H1 (cell line): Measurements from ENCODE around the gene SMAD6. TPM values are rescaled to one million over a fixed set of nuclear protein-coding genes. Genes with fewer than 3 reads are reported as not detected.

Experiments used
- CTCF ChIA-PET: fragments of 300-600 bp; sonication (Branson Sonifier 250); formaldehyde crosslinking; loops from one replicate; lab custom pipeline; 2021; ENCODE audit not compliant: partially characterized antibody; lab: Charles Lee
- POLR2A ChIA-PET: fragments of 300-600 bp; sonication (Branson Sonifier 250); formaldehyde crosslinking; loops from one replicate; lab custom pipeline; 2021; ENCODE audit warnings: inconsistent platforms; ENCODE audit not compliant: partially characterized antibody; lab: Charles Lee
- DNase-seq, 2 experiments: peaks; one replicate each; pipeline versions ENCODE4 v3.0.0 to v3.0.0-alpha.2; 2010 to 2022; ENCODE audit warnings: low spot score in 2 of 2, low read depth in 1 of 2, mixed read lengths in 1 of 2
- FAIRE-seq: peaks from 2 replicates; lab custom pipeline; 2011; peaks lifted over from hg19 to GRCh38; lab: Jason Lieb, UNC
- H2AFZ ChIP-seq: 2 replicates; pipeline ENCODE4 v1.8.1; 2012; ENCODE audit warnings: low read length, inconsistent platforms
- H2AK5ac ChIP-seq: 2 replicates; pipeline ENCODE4 v1.6.1; 2013; ENCODE audit warnings: low read depth, low read length
- H2BK120ac ChIP-seq: replicated peaks from 2 replicates; pipeline ENCODE3; 2013; ENCODE audit warnings: low read depth, low read length, inconsistent platforms
- H2BK12ac ChIP-seq: 2 replicates; pipeline ENCODE4 v1.6.1; 2013; ENCODE audit warnings: low read depth, low read length
- H2BK15ac ChIP-seq: 2 replicates; pipeline ENCODE4 v1.6.1; 2013; ENCODE audit warnings: low read length
- H2BK20ac ChIP-seq: 2 replicates; pipeline ENCODE4 v1.6.1; 2013; ENCODE audit warnings: low read length
- H2BK5ac ChIP-seq: 2 replicates; pipeline ENCODE4 v1.6.1; 2013; ENCODE audit warnings: low read depth, low read length
- H3K14ac ChIP-seq: 2 replicates; pipeline ENCODE4 v1.6.1; 2013; ENCODE audit warnings: inconsistent platforms; ENCODE audit not compliant: insufficient read length
- H3K18ac ChIP-seq: 2 replicates; pipeline ENCODE4 v1.6.1; 2013; ENCODE audit warnings: low read length; ENCODE audit errors: extremely low read depth
- H3K23ac ChIP-seq: 2 replicates; pipeline ENCODE4 v1.6.1; 2013; ENCODE audit warnings: inconsistent platforms; ENCODE audit not compliant: insufficient read length
- H3K23me2 ChIP-seq: 2 replicates; pipeline ENCODE4 v1.6.1; 2013; ENCODE audit warnings: low read depth, low read length
- H3K27ac ChIP-seq: 2 replicates; pipeline ENCODE4 v1.6.1; 2011; ENCODE audit warnings: low read depth, low read length, inconsistent platforms
- H3K27me3 ChIP-seq, 4 experiments: replicated peaks in 1 of 4; 1 replicate in 1 of 4; 2 replicates in 3 of 4; pipeline versions ENCODE4 v1.6.1 to v1.8.1; 2011 to 2013; ENCODE audit warnings: low read length in 3 of 4, mild to moderate bottlenecking in 3 of 4, inconsistent platforms in 2 of 4, mixed read lengths in 2 of 4, moderate library complexity in 1 of 4; ENCODE audit not compliant: control insufficient read depth in 3 of 4, insufficient read depth in 3 of 4; ENCODE audit errors: extremely low read depth in 1 of 4
- H3K36me3 ChIP-seq, 4 experiments: 2 replicates each; pipeline versions ENCODE4 v1.6.1 to v1.8.1; 2011 to 2013; ENCODE audit warnings: mild to moderate bottlenecking in 4 of 4, low read length in 3 of 4, moderate library complexity in 2 of 4, control low read depth in 1 of 4, inconsistent platforms in 1 of 4; ENCODE audit not compliant: insufficient read depth in 4 of 4, control insufficient read depth in 2 of 4
- H3K4ac ChIP-seq: replicated peaks from 2 replicates; pipeline ENCODE3; 2013; ENCODE audit warnings: low read length, low read depth, mixed read lengths, inconsistent platforms; ENCODE audit not compliant: insufficient read length
- H3K4me1 ChIP-seq, 4 experiments: replicated peaks in 1 of 4; 1 replicate in 1 of 4; 2 replicates in 3 of 4; pipeline versions ENCODE4 v1.6.1 to v1.8.1; 2011 to 2013; ENCODE audit warnings: low read length in 3 of 4, inconsistent platforms in 2 of 4, mixed read lengths in 1 of 4; ENCODE audit not compliant: insufficient read depth in 4 of 4, control insufficient read depth in 3 of 4
- H3K4me2 ChIP-seq, 2 experiments: 2 replicates each; pipeline versions ENCODE4 v1.6.1 to v1.8.1; 2011 to 2013; ENCODE audit warnings: low read depth in 2 of 2, low read length in 2 of 2, control low read depth in 1 of 2, inconsistent platforms in 1 of 2, mild to moderate bottlenecking in 1 of 2; ENCODE audit not compliant: insufficient read depth in 1 of 2
- H3K4me3 ChIP-seq, 4 experiments: fragments of 200-600, 300-600 bp in 1 of 4; sonication (generic), shearing (Covaris generic), sonication (Bioruptor Twin) in 1 of 4; 2 replicates each; pipeline versions ENCODE4 v1.5.1 to v1.8.1; 2011 to 2016; ENCODE audit warnings: low read length in 4 of 4, low read depth in 3 of 4, control low read depth in 2 of 4, inconsistent platforms in 2 of 4, mild to moderate bottlenecking in 2 of 4, mixed read lengths in 1 of 4, moderate library complexity in 1 of 4; ENCODE audit not compliant: insufficient read depth in 2 of 4; ENCODE audit errors: extremely low read depth in 1 of 4
- H3K56ac ChIP-seq: replicated peaks from 2 replicates; pipeline ENCODE3; 2013; ENCODE audit warnings: low read depth, mild to moderate bottlenecking, mixed read lengths, low read length, inconsistent platforms; ENCODE audit not compliant: insufficient read length
- H3K79me1 ChIP-seq: 2 replicates; pipeline ENCODE4 v1.6.1; 2013; ENCODE audit warnings: low read depth, low read length, control low read depth
- H3K79me2 ChIP-seq, 2 experiments: 2 replicates each; pipeline versions ENCODE4 v1.6.1 to v1.8.1; 2012 to 2013; ENCODE audit warnings: low read length in 2 of 2, mild to moderate bottlenecking in 2 of 2, inconsistent platforms in 1 of 2; ENCODE audit not compliant: insufficient read depth in 2 of 2, control insufficient read depth in 1 of 2
- H3K9ac ChIP-seq, 4 experiments: replicated peaks in 1 of 4; 1 replicate in 1 of 4; 2 replicates in 3 of 4; pipeline versions ENCODE4 v1.6.1 to v1.8.1; 2011 to 2013; ENCODE audit warnings: low read depth in 3 of 4, low read length in 3 of 4, control low read depth in 2 of 4, mild to moderate bottlenecking in 2 of 4, moderate library complexity in 2 of 4, inconsistent platforms in 1 of 4; ENCODE audit errors: extremely low read depth in 1 of 4
- H3K9me3 ChIP-seq, 2 experiments: 2 replicates each; pipeline versions ENCODE4 v1.6.1 to v1.8.1; 2012 to 2013; ENCODE audit warnings: mild to moderate bottlenecking in 2 of 2, moderate library complexity in 2 of 2, control low read depth in 1 of 2, inconsistent platforms in 1 of 2, low read depth in 1 of 2, low read length in 1 of 2, mixed read lengths in 1 of 2; ENCODE audit not compliant: insufficient read depth in 2 of 2
- H4K20me1 ChIP-seq, 2 experiments: replicated peaks in 1 of 2; 2 replicates each; pipeline versions ENCODE3 to v1.8.1; 2011 to 2013; ENCODE audit warnings: inconsistent platforms in 2 of 2, low read length in 2 of 2, mild to moderate bottlenecking in 1 of 2; ENCODE audit not compliant: insufficient read depth in 2 of 2, control insufficient read depth in 1 of 2
- H4K5ac ChIP-seq: 2 replicates; pipeline ENCODE4 v1.6.1; 2013; ENCODE audit warnings: low read length, low read depth, mixed read lengths, inconsistent platforms; ENCODE audit not compliant: insufficient read length
- H4K8ac ChIP-seq: 2 replicates; pipeline ENCODE4 v1.8.0; 2013; ENCODE audit warnings: mild to moderate bottlenecking, moderate library complexity, low read length, inconsistent platforms; ENCODE audit not compliant: insufficient read depth; ENCODE audit errors: extremely low read depth
- H4K91ac ChIP-seq: replicated peaks from 2 replicates; pipeline ENCODE3; 2013; ENCODE audit warnings: low read length, mixed read lengths, inconsistent platforms; ENCODE audit not compliant: insufficient read length
- ASH2L ChIP-seq: fragments of 200-600, 300-600 bp; sonication (generic); IDR thresholded peaks from one replicate; pipeline ENCODE4 v1.7.1; 2017; ENCODE audit warnings: low read length
- BRCA1 ChIP-seq: IDR thresholded peaks from 2 replicates; pipeline ENCODE4 v1.6.1; 2012; ENCODE audit warnings: low read depth, low read length, improper control_type of control experiment
- CEBPB ChIP-seq: IDR thresholded peaks from 2 replicates; pipeline ENCODE4 v1.6.1; 2012; ENCODE audit warnings: low read depth, low read length
- CTBP2 ChIP-seq: IDR thresholded peaks from 2 replicates; pipeline ENCODE4 v1.7.0; 2011; ENCODE audit warnings: borderline replicate concordance, mild to moderate bottlenecking, moderate library complexity, mixed read lengths, low read length; ENCODE audit not compliant: insufficient read depth, insufficient read length
- JUN ChIP-seq: IDR thresholded peaks from 2 replicates; pipeline ENCODE4 v1.6.1; 2011; ENCODE audit warnings: low read depth, mild to moderate bottlenecking, improper control_type of control experiment, low read length
- POLR2A ChIP-seq, 2 experiments: IDR thresholded peaks; 1 replicate in 1 of 2; 2 replicates in 1 of 2; pipeline ENCODE4 v1.6.1; 2011; ENCODE audit warnings: low read depth in 2 of 2, low read length in 2 of 2, mild to moderate bottlenecking in 2 of 2; ENCODE audit errors: control extremely low read depth in 1 of 2
- RAD21 ChIP-seq, 2 experiments: IDR thresholded peaks in 1 of 2; conservative IDR thresholded peaks in 1 of 2; 2 replicates each; pipeline ENCODE4 v1.6.1; 2011; ENCODE audit warnings: low read depth in 2 of 2, low read length in 2 of 2, improper control_type of control experiment in 1 of 2, inconsistent platforms in 1 of 2, mild to moderate bottlenecking in 1 of 2, moderate library complexity in 1 of 2
- RBBP5 ChIP-seq: IDR thresholded peaks from 2 replicates; pipeline ENCODE4 v1.7.1; 2012; ENCODE audit warnings: low read depth, mild to moderate bottlenecking, inconsistent platforms, low read length, moderate library complexity, borderline replicate concordance
- SIN3A ChIP-seq, 2 experiments: IDR thresholded peaks in 1 of 2; conservative IDR thresholded peaks in 1 of 2; 2 replicates each; pipeline ENCODE4 v1.6.1; 2011 to 2012; ENCODE audit warnings: low read length in 2 of 2, improper control_type of control experiment in 1 of 2, low read depth in 1 of 2, mild to moderate bottlenecking in 1 of 2
- USF2 ChIP-seq: IDR thresholded peaks from 2 replicates; pipeline ENCODE4 v1.6.1; 2011; ENCODE audit warnings: low read length, improper control_type of control experiment
- whole genome bisulfite sequencing, 2 experiments: shearing (Covaris generic) in 1 of 2; methylation state at CpG; one replicate each; pipeline versions ENCODE4 v1.1.6 to v1.1.7; 2013 to 2015; ENCODE audit warnings: low lambda C conversion rate in 2 of 2, mixed read lengths in 2 of 2, inconsistent platforms in 1 of 2, low coverage in 1 of 2, missing lambda C conversion rate in 1 of 2; ENCODE audit not compliant: insufficient replicate concordance in 2 of 2, insufficient coverage in 1 of 2, insufficient read length in 1 of 2; ENCODE audit errors: extremely low coverage in 1 of 2, missing lambda C conversion rate in 1 of 2; 5-methylcytosine and 5-hydroxymethylcytosine counted together
- polyA plus RNA-seq, 7 experiments: library from polyadenylated mRNA; depleted of rRNA in 3 of 7; stranded (reverse) in 5 of 7; unstranded in 2 of 7; fragments of >200 nt in 5 of 7; fragments of 200-250 nt in 2 of 7; gene quantifications; 1 replicate in 5 of 7; 2 replicates in 1 of 7; 4 replicates in 1 of 7; pipeline versions ENCODE4 v1.2.1 to v1.2.3, GENCODE V29; 2011 to 2013; ENCODE audit warnings: missing spikeins in 2 of 7, mixed read lengths in 2 of 7
- total RNA-seq: library from RNA; stranded (reverse); fragmentation: NEBNext Ultra II Directional; extraction: Animal tissue kit (Norgen Biotek cat#: 25700); gene quantifications from 2 replicates; pipeline ENCODE4 v1.2.1, GENCODE V29; 2021

SMAD6 gene
- total and polyA plus RNA-seq, 2 of the 8 experiments (the other 6 are each of a cell fraction or from before 2014, with no cell fraction given) = 1.8 to 7.0 TPM

- Histone ChIP-seq H3K4me2 (no peak overlapping the region), H2BK15ac (0 out of 2 replicates have a peak overlapping the region, but pooled peaks have one; percentile 13), H4K8ac (no peak overlapping the region), H2BK5ac (no peak overlapping the region), H3K9me3 (no peaks in the 10 kb centered on the region; a peak in 1 of 4 replicates), H2BK120ac (no peak overlapping the region), H3K4ac (no peak overlapping the region), H4K91ac (no peak overlapping the region), H3K79me2 (no peaks in the 10 kb centered on the region), H3K27ac (no peak overlapping the region), H2BK20ac (no peak overlapping the region), H3K36me3 (no peaks in the 10 kb centered on the region), H2BK12ac (no peak overlapping the region), H3K9ac (no peak overlapping the region), H3K14ac (no peak overlapping the region), H3K4me1 (peaks cover 0 to 9% (median 7%) of the 10 kb centered on the region in 4 experiments; a peak in 5 of 7 replicates), H4K20me1 (no peaks in the 10 kb centered on the region), H2AK5ac (0 out of 2 replicates have a peak overlapping the region, but pooled peaks have one; percentile 29), H3K23ac (no peak overlapping the region), H3K27me3 (peaks cover 0 to 2% (median 0%) of the 10 kb centered on the region in 4 experiments; a peak in 1 of 7 replicates), H3K56ac (no peak overlapping the region), H3K23me2 (no peaks in the 10 kb centered on the region), H4K5ac (no peak overlapping the region), H2AFZ (no peak overlapping the region), H3K79me1 (no peaks in the 10 kb centered on the region), H3K4me3 (no peak overlapping the region), H3K18ac (no peak overlapping the region)
- WGBS, 2 experiments = 88% methylated on average over 3 of the region's 3 CpGs; no CpG with 5 or more reads in 1 of the 2 experiments
- TF ChIP-seq BRCA1 = no peak
- no peak for TF ChIP-seq CEBPB
- no peak for TF ChIP-seq RAD21 (IDR thresholded peaks at IDR 0.05 in 1 of 2, conservative IDR thresholded peaks at IDR 0.05 in 1 of 2; ENCODE audit: low read depth in 2 of 2, low read length in 2 of 2)
- TF ChIP-seq CTBP2 = no peak
- TF ChIP-seq JUN = no peak
- TF ChIP-seq USF2 = no peak
- no peak for TF ChIP-seq RBBP5
- TF ChIP-seq POLR2A (IDR thresholded peaks at IDR 0.05; ENCODE audit: control extremely low read depth in 1 of 2, low read depth in 2 of 2, low read length in 2 of 2) = no peak
- no peak for TF ChIP-seq ASH2L
- TF ChIP-seq SIN3A (conservative IDR thresholded peaks at IDR 0.05 in 1 of 2, IDR thresholded peaks at IDR 0.05 in 1 of 2; ENCODE audit: low read depth in 1 of 2, low read length in 2 of 2) = no peak
- FAIRE-seq (no peak), DNase-seq (no peak)
- POLR2A ChIA-PET = interaction anchor here (1.0 to 1.4 kb wide), 2 partner anchors 12 to 94 kb away, joined by 3 to 6 read pairs; no protein-coding TSS in a partner anchor
- CTCF ChIA-PET = interaction anchor here (0.8 to 2.8 kb wide), 6 partner anchors 9 to 205 kb away, joined by 3 to 11 read pairs (median 4); no protein-coding TSS in a partner anchor
Measured at GRCh38 chr15:66805202-66805885, 103.3 kb downstream of the SMAD6 start.
